Suprapubic skin (tissue), 3 donors: ENCODE measurements around the gene KAZN.

Experiments
- CTCF ChIP-seq, 2 donors: fragments of 200-600 bp in 1 of 2; fragments of 450-650 bp in 1 of 2; sonication (generic) in 1 of 2; IDR thresholded peaks; one replicate each; pipeline ENCODE4 v1.5.1; 2016 to 2019; ENCODE audit warnings: antibody characterized with exemption in 2 of 2, mild to moderate bottlenecking in 1 of 2, moderate library complexity in 1 of 2
- EP300 ChIP-seq: sonication (generic); formaldehyde crosslinking; IDR thresholded peaks from one replicate; pipeline ENCODE4 v1.6.1; 2017; ENCODE audit warnings: antibody characterized with exemption
- POLR2A ChIP-seq, 2 donors: fragments of 450-650 bp; IDR thresholded peaks; one replicate each; pipeline ENCODE4 v1.6.1; 2017; ENCODE audit warnings: antibody characterized with exemption in 2 of 2, mild to moderate bottlenecking in 2 of 2, moderate library complexity in 2 of 2

- no peak for TF ChIP-seq CTCF (IDR thresholded peaks at IDR 0.05)
- no peak for TF ChIP-seq POLR2A (IDR thresholded peaks at IDR 0.05)
- no peak for TF ChIP-seq EP300
These were observed 338.9 kb downstream of the KAZN start for GRCh38 chr1:14937288-14937949.
